Right lobe of liver (tissue), 4 donors: ENCODE measurements around the gene TNRC6C.

ENCODE experiments used
- POLR2A ChIP-seq: fragments of 450-650 bp; IDR thresholded peaks from one replicate; pipeline ENCODE4 v1.6.1; 2017; ENCODE audit warnings: antibody characterized with exemption, mild to moderate bottlenecking
- TF ChIP-seq, protein P1 (sequence below), 4 donors: fragments of 200-600 bp in 3 of 4; fragments of 450-650 bp in 1 of 4; IDR thresholded peaks; one replicate each; pipeline versions ENCODE4 v1.5.1 to v1.8.0; 2016 to 2022; ENCODE audit warnings: antibody characterized with exemption in 4 of 4, mild to moderate bottlenecking in 2 of 4
- donor health status: DM: no; HTN: no; CAD: no.
- donor health status: DM: no; HTN: no; CAD: no.
- donor health status: DM: no; HTN: yes; CAD: no.

DNA sequence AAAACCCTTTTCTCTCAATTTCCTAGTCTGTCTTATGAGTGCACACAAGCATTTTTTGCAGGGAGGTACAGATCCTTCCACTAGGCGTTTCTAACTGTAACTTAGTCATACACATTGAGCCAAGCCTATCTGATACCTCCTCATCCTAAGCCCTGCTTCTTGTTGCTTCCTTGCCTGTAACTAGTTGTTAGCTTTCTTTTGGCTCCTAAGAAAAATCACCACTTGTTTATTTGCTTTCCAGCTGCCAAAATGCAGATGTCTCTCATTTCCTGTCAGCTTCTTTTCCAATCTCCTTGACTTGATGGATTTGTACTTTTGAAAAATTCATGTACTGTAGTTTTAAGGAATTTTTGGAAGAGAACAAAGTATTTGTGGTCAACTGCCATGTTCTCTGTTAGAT, 73.7 kb downstream of the TNRC6C start:
- TF ChIP-seq, protein P1, sequence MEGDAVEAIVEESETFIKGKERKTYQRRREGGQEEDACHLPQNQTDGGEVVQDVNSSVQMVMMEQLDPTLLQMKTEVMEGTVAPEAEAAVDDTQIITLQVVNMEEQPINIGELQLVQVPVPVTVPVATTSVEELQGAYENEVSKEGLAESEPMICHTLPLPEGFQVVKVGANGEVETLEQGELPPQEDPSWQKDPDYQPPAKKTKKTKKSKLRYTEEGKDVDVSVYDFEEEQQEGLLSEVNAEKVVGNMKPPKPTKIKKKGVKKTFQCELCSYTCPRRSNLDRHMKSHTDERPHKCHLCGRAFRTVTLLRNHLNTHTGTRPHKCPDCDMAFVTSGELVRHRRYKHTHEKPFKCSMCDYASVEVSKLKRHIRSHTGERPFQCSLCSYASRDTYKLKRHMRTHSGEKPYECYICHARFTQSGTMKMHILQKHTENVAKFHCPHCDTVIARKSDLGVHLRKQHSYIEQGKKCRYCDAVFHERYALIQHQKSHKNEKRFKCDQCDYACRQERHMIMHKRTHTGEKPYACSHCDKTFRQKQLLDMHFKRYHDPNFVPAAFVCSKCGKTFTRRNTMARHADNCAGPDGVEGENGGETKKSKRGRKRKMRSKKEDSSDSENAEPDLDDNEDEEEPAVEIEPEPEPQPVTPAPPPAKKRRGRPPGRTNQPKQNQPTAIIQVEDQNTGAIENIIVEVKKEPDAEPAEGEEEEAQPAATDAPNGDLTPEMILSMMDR (IDR thresholded peaks at IDR 0.05), result no peak
- TF ChIP-seq POLR2A, result no peak
